ENCODE data around the gene CYFIP2. TPM values are rescaled to one million over a fixed set of nuclear protein-coding genes. Genes with fewer than 3 reads are reported as not detected.

The CYFIP2 gene
- 100 to 1,000 TPM; 319 to 321 TPM for total RNA-seq

DNA sequence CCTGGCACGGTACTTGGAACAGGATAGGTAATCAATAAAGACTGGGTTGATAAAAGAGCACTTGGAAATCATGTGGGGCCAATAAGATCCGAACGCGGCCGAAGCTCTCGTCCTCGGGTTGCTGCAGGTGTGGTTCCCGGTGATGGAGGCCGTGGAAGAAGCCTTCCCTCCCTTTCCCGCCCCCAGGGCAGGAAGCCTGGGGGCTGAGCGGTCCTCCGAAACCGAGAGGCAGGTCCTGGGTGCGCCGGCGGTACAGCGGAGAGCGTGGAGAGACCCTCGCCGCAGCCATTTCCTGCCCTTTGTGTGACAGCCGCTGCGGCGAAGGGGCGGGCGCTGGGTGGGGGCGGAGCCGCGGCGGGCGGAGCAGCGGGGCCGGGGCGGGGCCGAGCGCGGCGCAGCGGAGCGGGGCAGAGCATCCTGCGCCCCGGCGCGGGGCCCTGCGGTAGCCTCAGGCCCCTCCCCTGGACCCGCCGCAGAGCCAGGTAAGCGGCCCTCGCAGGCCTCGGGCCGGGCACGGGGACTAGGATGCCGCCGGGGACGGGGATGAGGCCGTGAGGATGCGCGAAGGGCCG, at the start of gene CYFIP2:
Gene CYFIP2, plus strand, starts transcription at position 410 of the 572 bp plus-strand sequence. CDS start 19,239 bp downstream, outside the sequence.
- intact Hi-C loops (cut with micrococcal nuclease), result loop anchor here (1.0 to 5.0 kb wide), 2 partner anchors 9 to 467 kb away; partner anchors contain the start of gene THG1L
- Mint-ChIP-seq H3K27ac (peak within 1 kb of the TSS; percentile 95), H3K36me3 (peaks cover 32% of the 10 kb centered on the region), H3K9me3 (peaks cover 2% of the 10 kb centered on the region), H3K4me3 (peak within 1 kb of the TSS; percentile 96), H3K27me3 (no peaks in the 10 kb centered on the region), H3K4me1 (ENCODE audit: low read depth) (peaks cover 70% of the 10 kb centered on the region)
- CTCF ChIA-PET, result interaction anchor here (0.6 to 4.8 kb wide), 4 partner anchors 7 to 117 kb away, joined by 3 to 28 read pairs (median 4); no protein-coding TSS in a partner anchor
- peak; percentile 91 for DNase-seq
- POLR2A ChIA-PET, result interaction anchor here (0.6 to 3.6 kb wide), 6 partner anchors 10 to 80 kb away, joined by 3 to 18 read pairs (median 4); no protein-coding TSS in a partner anchor

- DNase-seq, result peak; percentile 54
- POLR2A ChIA-PET, result interaction anchor here (1.1 to 18.3 kb wide), 12 partner anchors 8 to 73 kb away, joined by 3 to 368 read pairs (median 8); partner anchors contain the start of gene ITK
- Mint-ChIP-seq H3K36me3 (peaks cover 92% of the 10 kb centered on the region), H3K9me3 (no peaks in the 10 kb centered on the region), H3K4me1 (ENCODE audit: low read depth) (peaks cover 94% of the 10 kb centered on the region), H3K27me3 (no peaks in the 10 kb centered on the region), H3K4me3 (peak overlapping the region; percentile 46), H3K27ac (peak overlapping the region; percentile 98)
- CTCF ChIA-PET, result interaction anchor here (0.8 to 2.1 kb wide), 7 partner anchors 10 to 74 kb away, joined by 3 to 13 read pairs (median 4); partner anchors contain the start of gene MED7
- intact Hi-C loops (cut with micrococcal nuclease), result loop anchor here (1.0 kb wide), 2 partner anchors 10 to 18 kb away; no protein-coding TSS in a partner anchor
Observed at GRCh38 chr5:157216391-157217142, 49.4 kb upstream of the CYFIP2 start.

GRCh38 chr5:157217289-157218024, 48.5 kb upstream of the CYFIP2 start:
- no peaks in the 10 kb centered on the region for H3K9me3 Mint-ChIP-seq
- DNase-seq, result peak; percentile 73
- CTCF ChIA-PET, result interaction anchor here (0.6 to 2.1 kb wide), 9 partner anchors 9 to 75 kb away, joined by 3 to 13 read pairs (median 4); partner anchors contain the start of gene MED7
- peaks cover 94% of the 10 kb centered on the region for H3K4me1 Mint-ChIP-seq (ENCODE audit: low read depth)
- peak overlapping the region; percentile 98 for H3K27ac Mint-ChIP-seq
- peak overlapping the region; percentile 46 for H3K4me3 Mint-ChIP-seq
- POLR2A ChIA-PET, result interaction anchor here (0.8 to 18.3 kb wide), 11 partner anchors 10 to 74 kb away, joined by 3 to 368 read pairs (median 7); partner anchors contain the start of gene ITK
- no peaks in the 10 kb centered on the region for H3K27me3 Mint-ChIP-seq
- intact Hi-C loops (cut with micrococcal nuclease), result loop anchor here (1.0 kb wide), 2 partner anchors 9 to 19 kb away; no protein-coding TSS in a partner anchor
- H3K36me3 Mint-ChIP-seq, result peaks cover 92% of the 10 kb centered on the region

- H3K27me3 Mint-ChIP-seq, result no peaks in the 10 kb centered on the region
- peak overlapping the region; percentile 98 for H3K27ac Mint-ChIP-seq
- H3K36me3 Mint-ChIP-seq, result peaks cover 89% of the 10 kb centered on the region
- H3K4me3 Mint-ChIP-seq, result peak overlapping the region; percentile 58
- intact Hi-C loops (cut with micrococcal nuclease), result loop anchor here (1.0 to 5.0 kb wide), 2 partner anchors 60 to 297 kb away; no protein-coding TSS in a partner anchor
- peak; percentile 58 for DNase-seq
- POLR2A ChIA-PET, result interaction anchor here (0.6 to 18.3 kb wide), 10 partner anchors 10 to 224 kb away, joined by 3 to 368 read pairs (median 4); partner anchors contain the start of gene ITK
- CTCF ChIA-PET, result interaction anchor here (0.8 to 3.5 kb wide), 5 partner anchors 20 to 37 kb away, joined by 3 to 18 read pairs (median 5); no protein-coding TSS in a partner anchor
- no peaks in the 10 kb centered on the region for H3K9me3 Mint-ChIP-seq
- H3K4me1 Mint-ChIP-seq (ENCODE audit: low read depth), result peaks cover 86% of the 10 kb centered on the region
Observed at GRCh38 chr5:157219491-157220271, 46.2 kb upstream of the CYFIP2 start.

DNA sequence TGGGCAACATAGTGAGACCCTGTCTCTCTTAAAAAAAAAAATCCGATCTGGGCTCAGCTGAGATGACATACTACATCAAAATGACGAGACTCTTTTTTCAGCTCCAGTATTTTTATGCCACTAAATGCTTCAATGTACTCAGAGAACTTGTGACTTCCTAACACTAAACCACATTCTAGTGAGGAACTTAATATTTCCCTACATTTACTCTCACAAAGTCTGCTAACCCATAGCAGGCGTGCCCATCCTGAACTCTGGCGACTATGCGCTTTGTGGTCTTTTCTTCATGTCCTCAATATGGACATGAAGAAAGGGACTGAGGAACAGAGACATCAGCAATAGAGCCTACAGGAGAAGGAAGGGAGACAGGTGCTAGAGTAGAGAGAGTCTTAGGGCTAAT, 44.0 kb upstream of the CYFIP2 start:
- intact Hi-C loops (cut with micrococcal nuclease), result loop anchor here (1.0 to 5.0 kb wide), 12 partner anchors 9 to 381 kb away; no protein-coding TSS in a partner anchor
- POLR2A ChIA-PET, result interaction anchor here (0.7 to 18.3 kb wide), 10 partner anchors 9 to 54 kb away, joined by 3 to 368 read pairs (median 4); partner anchors contain the start of gene ITK

DNA sequence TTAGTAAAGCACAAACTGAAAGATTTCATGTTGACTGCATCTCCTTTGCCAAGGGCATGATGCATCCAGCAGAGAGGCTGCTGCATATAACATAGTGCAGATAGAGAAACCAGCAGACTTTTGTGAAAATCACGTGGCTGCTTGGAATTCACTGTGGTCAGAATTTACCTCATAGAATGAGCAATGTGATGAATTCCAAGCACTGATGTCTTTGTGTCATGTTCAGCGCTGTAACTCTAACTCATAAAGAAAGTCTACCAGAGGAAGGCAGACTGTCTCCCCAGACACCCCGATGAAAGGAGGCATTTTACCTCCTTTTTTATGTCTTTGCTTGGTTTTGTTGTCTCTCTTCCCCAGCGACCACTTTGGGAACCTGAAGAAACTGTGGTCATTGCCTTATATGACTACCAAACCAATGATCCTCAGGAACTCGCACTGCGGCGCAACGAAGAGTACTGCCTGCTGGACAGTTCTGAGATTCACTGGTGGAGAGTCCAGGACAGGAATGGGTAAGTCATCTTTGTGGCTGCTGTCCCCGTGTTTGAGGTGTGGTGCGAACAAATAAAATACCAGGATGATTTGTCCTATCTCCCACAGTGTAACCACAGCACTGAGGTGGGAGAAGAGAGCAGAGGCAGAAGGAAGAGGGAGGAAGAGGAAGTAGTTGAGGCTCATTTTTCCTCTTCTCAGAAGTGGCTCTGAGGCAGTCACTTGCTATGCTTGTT, 43.3 kb upstream of the CYFIP2 start:
- no peaks in the 10 kb centered on the region for H3K9me3 Mint-ChIP-seq
- ChIA-PET CTCF (interaction anchor here (0.6 to 3.5 kb wide), 7 partner anchors 18 to 107 kb away, joined by 3 to 14 read pairs (median 4); no protein-coding TSS in a partner anchor), POLR2A (interaction anchor here (1.0 to 18.3 kb wide), 8 partner anchors 9 to 55 kb away, joined by 3 to 368 read pairs (median 4); partner anchors contain the start of gene ITK)
- no peaks in the 10 kb centered on the region for H3K27me3 Mint-ChIP-seq
- peaks cover 83% of the 10 kb centered on the region for H3K4me1 Mint-ChIP-seq (ENCODE audit: low read depth)
- H3K4me3 Mint-ChIP-seq, result peak overlapping the region; percentile 84
- peaks cover 89% of the 10 kb centered on the region for H3K36me3 Mint-ChIP-seq
- peak; percentile 86 for DNase-seq
- H3K27ac Mint-ChIP-seq, result peak overlapping the region; percentile 98
- intact Hi-C loops (cut with micrococcal nuclease), result loop anchor here (1.0 to 5.0 kb wide), 12 partner anchors 9 to 380 kb away; no protein-coding TSS in a partner anchor

More for the DNA sequence above, 44.0 kb upstream of the CYFIP2 start:
- Mint-ChIP-seq H3K4me1 (ENCODE audit: low read depth) (peaks cover 85% of the 10 kb centered on the region), H3K27ac (peak overlapping the region; percentile 98), H3K36me3 (peaks cover 90% of the 10 kb centered on the region), H3K4me3 (peak overlapping the region; percentile 84), H3K9me3 (no peaks in the 10 kb centered on the region), H3K27me3 (no peaks in the 10 kb centered on the region)
- CTCF ChIA-PET, result interaction anchor here (0.7 to 3.5 kb wide), 7 partner anchors 18 to 106 kb away, joined by 3 to 14 read pairs (median 3); no protein-coding TSS in a partner anchor
- no peak for DNase-seq

DNA sequence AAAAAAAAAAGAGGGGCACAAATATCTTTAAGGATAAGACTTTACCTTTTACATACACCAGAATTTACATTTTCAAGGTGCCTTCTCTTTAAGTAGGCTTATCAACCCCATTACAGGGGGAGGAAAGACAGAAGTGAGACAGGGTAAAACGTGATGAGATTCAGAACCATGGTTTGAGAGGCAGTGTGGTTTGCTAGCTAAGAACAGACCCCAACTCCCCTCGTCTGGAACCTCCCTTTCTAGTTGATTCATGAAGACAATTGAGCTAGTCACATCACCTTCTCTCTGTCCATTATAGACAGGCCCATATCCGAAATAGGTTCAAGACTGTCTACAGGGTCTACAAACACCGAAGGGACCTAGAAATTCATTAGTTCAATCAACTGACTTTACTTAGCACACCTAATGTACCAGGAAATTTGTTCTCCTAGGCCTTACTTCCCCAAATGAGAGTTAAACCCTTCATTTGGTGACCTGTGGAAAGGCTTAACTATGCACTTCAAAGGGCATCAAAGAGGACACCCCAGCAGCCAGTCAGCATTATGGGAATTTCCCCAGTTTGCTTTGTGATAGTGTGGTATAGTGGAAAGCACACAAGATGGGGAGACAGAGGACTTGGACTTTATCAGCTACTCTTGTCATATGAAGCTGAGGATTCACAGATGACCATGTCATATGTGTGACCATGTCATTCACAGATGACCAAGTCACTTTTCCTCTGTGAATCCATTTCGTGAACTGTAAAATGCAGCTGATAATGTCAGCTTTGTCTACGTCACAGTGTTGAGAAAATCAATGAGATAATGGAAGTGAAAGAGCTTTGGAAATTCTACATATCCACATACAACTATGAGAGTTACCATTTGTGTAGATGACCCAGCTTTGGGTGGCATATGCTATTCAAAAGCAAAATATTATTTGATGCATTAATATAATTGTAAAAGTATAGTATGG, 40.2 kb upstream of the CYFIP2 start:
- intact Hi-C loops (cut with micrococcal nuclease), result loop anchor here (1.0 kb wide), 1 partner anchor 8 kb away; no protein-coding TSS in a partner anchor

DNA sequence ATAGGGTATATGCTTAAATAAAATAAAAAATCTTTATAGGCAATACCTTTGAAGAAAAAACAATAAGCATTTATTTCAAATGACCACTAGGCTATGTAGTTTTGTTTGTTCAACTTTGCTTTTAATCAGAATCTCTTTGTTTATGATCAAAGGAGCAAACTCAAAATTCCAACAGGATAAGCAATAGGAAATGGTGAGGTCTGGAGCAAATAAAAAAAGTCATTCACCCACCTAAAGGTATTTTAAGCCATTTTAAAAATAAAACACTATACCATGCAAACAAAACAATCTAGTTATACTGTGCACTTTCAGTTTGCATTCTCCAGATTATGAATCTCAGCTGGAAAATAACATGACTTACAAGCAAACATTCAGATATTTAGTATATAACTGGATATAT, 35.3 kb upstream of the CYFIP2 start:
- Mint-ChIP-seq H3K27me3 (no peaks in the 10 kb centered on the region), H3K4me3 (no peak overlapping the region), H3K27ac (peak overlapping the region; percentile 79), H3K4me1 (ENCODE audit: low read depth) (peaks cover 82% of the 10 kb centered on the region), H3K36me3 (peaks cover 79% of the 10 kb centered on the region), H3K9me3 (no peaks in the 10 kb centered on the region)
- CTCF ChIA-PET, result interaction anchor here (1.1 to 1.4 kb wide), 2 partner anchors 82 to 112 kb away, joined by 3 to 5 read pairs; no protein-coding TSS in a partner anchor
- no peak for DNase-seq
- intact Hi-C loops (cut with micrococcal nuclease), result no loop called here
- POLR2A ChIA-PET, result interaction anchor here (0.9 to 1.7 kb wide), 2 partner anchors 34 to 42 kb away, joined by 3 to 4 read pairs; no protein-coding TSS in a partner anchor

More for the DNA sequence above, 40.2 kb upstream of the CYFIP2 start:
- Mint-ChIP-seq H3K4me3 (peak overlapping the region; percentile 81), H3K9me3 (no peaks in the 10 kb centered on the region), H3K27ac (peak overlapping the region; percentile 96), H3K4me1 (ENCODE audit: low read depth) (peaks cover 76% of the 10 kb centered on the region), H3K27me3 (no peaks in the 10 kb centered on the region), H3K36me3 (peaks cover 80% of the 10 kb centered on the region)
- peak; percentile 52 for DNase-seq
- ChIA-PET POLR2A (interaction anchor here (0.5 to 18.3 kb wide), 15 partner anchors 9 to 124 kb away, joined by 3 to 368 read pairs (median 6); partner anchors contain the start of genes ITK and MED7), CTCF (interaction anchor here (0.7 to 2.3 kb wide), 7 partner anchors 8 to 84 kb away, joined by 3 to 8 read pairs (median 4); no protein-coding TSS in a partner anchor)

GRCh38 chr5:157232706-157233105, 33.2 kb upstream of the CYFIP2 start:
- intact Hi-C loops (cut with micrococcal nuclease), result no loop called here
- Mint-ChIP-seq H3K27me3 (no peaks in the 10 kb centered on the region), H3K4me1 (ENCODE audit: low read depth) (peaks cover 79% of the 10 kb centered on the region), H3K4me3 (no peak overlapping the region), H3K9me3 (no peaks in the 10 kb centered on the region), H3K36me3 (peaks cover 78% of the 10 kb centered on the region), H3K27ac (peak overlapping the region; percentile 82)
- no peak for DNase-seq
- ChIA-PET POLR2A (interaction anchor here (0.9 to 1.3 kb wide), 2 partner anchors 10 to 44 kb away, joined by 3 to 4 read pairs; no protein-coding TSS in a partner anchor), CTCF (interaction anchor here (1.3 kb wide), 1 partner anchor 12 kb away, joined by 4 read pairs; no protein-coding TSS in a partner anchor)

All from activated CD4-positive, alpha-beta memory T cell treated with anti-CD3 and anti-CD28 coated beads for 36 hours (primary cell).